GM18498 (cell line): ENCODE measurements around the gene ZMYM5.
A peak's percentile ranks its signal among the peaks of the same experiment; 100 is the strongest.
"Not testable (repeated sequence)": the region's sequence is repeated elsewhere in the genome, so short reads cannot be mapped to it uniquely, and the experiment has no call there.

Experiments
- ATAC-seq: cut with Tn5 transposase; IDR thresholded peaks from one replicate; pipeline ENCODE4 v1.9.1; 2021; ENCODE audit warnings: mild to moderate bottlenecking, moderate library complexity; ENCODE audit not compliant: unreplicated experiment

ZMYM5 gene

DNA sequence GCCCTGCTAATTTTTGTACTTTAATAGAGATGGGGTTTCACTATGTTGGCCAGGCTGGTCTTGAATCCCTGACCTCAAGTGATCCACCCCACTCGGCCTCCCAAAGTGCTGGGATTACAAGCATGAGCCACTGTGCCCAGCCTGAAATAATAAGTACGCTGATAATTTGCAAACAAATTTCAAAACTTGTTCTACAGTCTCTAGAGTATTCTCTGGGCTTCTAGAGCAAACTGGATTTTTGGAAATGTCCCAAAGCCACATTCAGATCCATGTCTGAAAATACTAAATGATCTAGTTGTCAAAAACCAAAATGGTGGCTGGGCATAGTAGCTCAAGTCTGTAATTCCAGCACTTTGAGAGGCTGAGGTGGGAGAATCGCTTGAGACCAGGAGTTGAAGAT is 40.8 kb downstream of the ZMYM5 start:
- ATAC-seq, result no peak

DNA sequence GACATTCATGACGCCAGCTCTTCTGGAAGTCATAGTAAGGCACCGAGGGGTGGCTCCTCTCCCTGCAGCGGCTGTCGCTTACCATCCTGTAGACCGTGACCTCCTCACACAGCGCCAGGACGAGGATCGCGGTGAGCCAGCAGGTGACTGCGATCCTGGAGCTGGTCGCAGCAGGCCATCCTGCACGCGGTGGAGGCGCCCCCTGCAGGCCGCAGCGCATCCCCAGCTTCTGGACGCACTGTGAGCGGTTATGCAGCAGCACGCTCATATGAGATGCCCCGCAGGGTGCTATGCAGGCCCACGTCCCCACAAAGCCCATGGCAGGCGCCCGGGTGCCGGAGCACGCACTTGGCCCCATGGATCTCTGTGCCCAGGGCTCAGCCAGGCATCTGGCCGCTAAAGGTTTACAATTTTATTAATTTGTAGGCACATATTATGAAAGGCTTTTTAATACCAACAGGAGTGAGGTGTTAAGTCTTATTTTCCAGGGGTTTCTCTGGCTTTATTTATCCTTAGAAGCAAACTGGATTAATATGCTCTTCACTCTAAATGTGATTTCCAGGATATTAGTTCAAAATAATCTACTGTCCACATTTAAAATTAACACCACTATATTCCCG is 45.1 kb downstream of the ZMYM5 start:
- no peak for ATAC-seq

- no peak for ATAC-seq
Measured at GRCh38 chr13:19817510-19818158, 45.8 kb downstream of the ZMYM5 start.

GRCh38 chr13:19817106-19817505 is 46.3 kb downstream of the ZMYM5 start:
- no peak for ATAC-seq

- ATAC-seq, result not testable (repeated sequence)
Measured at GRCh38 chr13:19815842-19816241, 47.6 kb downstream of the ZMYM5 start.

- no peak for ATAC-seq
Measured at GRCh38 chr13:19810996-19811881, 52.2 kb downstream of the ZMYM5 start.

- no peak for ATAC-seq
Measured at GRCh38 chr13:19810151-19810550, 53.3 kb downstream of the ZMYM5 start.

- ATAC-seq, result no peak
Measured at GRCh38 chr13:19805765-19806164, 57.7 kb downstream of the ZMYM5 start.

DNA sequence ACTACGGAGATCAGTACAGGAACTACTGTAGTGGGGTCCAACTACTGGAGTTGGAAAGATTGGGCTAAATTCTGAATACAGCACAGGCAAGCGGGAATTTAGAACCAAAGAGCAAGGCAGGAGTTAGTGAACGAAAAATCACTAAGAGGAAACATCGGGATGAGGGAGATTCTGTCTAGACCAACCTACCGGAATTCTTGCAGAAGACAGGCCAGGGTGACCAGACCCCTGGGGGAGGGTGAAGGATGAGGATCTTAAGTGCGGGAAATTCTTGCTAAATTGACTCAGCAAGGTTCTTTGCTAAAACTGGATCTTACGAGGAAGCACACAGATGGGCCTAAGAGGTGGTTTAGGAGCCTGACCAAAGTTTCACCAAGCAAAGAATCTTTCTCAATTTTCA is 67.5 kb downstream of the ZMYM5 start:
- ATAC-seq, result no peak

DNA sequence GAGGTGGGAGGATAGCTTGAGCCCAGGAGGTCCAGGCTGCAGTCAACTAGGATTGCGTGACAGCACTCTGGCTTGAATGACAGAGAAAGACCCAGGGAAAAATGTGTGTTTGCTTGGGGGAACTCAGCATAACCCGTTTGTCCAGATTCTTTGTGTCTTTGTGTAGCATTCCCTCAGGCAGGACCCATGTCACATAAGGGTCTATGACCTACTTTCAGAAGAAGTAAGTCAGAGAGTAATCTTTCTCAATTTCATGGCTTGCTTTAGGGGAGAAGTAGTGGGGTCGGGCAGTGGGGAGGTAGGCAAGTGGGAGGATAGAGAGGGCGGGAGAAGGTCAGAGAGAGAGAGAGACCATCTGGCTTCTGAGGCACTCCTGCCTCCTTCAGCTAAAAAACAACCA is 68.8 kb downstream of the ZMYM5 start:
- no peak for ATAC-seq

- no peak for ATAC-seq
Measured at GRCh38 chr13:19791953-19792537, 71.4 kb downstream of the ZMYM5 start.

GRCh38 chr13:19782727-19783682 is 80.4 kb downstream of the ZMYM5 start, which contains the start of gene PSPC1:
Gene PSPC1, minus strand, starts transcription at chr13:19782945. Its CDS starts 188 bp downstream, at chr13:19782757.
- peak; percentile 91 for ATAC-seq

DNA sequence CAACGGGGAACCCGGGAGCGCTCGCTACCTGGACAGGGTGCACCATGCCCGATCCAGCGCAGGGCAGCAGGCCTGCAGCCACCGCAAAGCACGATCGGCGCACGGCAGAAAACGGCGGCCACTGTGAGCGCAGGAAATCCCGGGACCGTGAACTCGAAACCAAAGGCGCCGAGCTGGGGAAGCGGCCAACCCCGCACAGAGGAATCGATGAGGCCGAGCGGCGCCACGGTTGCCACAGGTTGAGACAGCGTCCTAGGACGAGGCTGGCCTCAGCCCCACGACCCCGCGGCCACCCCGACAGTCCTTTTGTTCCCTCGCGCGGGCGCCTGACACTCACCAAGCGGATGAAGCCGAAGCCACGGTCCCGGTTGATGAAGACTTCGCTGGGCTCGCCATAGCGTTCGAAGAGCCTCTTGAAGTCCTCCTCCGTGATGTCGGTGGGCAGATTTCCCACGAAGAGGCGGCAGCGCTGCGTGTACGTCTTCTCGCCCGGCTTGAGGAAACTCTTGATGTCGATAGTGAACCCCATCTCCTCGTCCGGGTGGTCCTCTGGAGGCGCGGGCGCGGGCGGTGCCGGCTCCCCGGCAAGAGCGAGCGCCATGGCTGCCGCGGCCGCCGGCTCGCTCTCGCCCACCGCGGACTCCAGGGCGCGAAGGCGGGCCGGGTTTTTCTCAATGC is 81.3 kb downstream of the ZMYM5 start:
- peak; percentile 47 for ATAC-seq

GRCh38 chr13:19781526-19781925 is 81.9 kb downstream of the ZMYM5 start:
- no peak for ATAC-seq

DNA sequence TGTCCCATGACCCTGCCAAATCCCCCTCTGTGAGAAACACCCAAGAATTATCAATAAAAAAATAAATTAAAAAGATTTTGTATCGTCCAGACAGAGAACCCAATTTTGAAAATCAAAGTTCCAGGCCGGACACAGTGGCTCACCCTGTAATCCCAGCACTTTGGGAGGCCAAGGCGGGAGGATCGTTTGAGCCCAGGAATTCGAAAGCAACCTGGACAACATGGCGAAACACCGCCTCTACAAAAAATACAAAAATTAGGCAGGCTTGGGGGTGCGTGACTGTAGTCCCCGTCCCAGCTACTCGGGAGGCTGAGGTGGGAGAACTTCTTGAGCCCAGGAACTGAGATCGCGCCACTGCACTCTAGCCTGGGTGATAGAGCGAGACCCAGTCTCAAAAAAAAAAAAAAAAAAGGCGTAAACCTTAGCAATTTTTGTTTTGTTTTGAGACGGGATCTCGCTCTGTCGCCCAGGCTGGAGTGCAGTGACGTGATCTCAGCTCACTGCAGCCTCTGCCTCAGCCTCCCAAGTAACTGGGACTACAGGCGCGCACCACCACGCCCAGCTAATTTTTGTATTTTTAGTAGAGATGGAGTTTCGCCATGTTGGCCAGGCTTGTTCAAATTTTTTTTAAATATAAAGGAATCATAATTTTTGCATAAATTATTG is 82.6 kb downstream of the ZMYM5 start:
- not testable (repeated sequence) for ATAC-seq
